Astrocyte of the cerebellum (primary cell): Measurements from ENCODE around the gene SMIM35.

ENCODE experiments used
- DNase-seq: peaks from one replicate; pipeline ENCODE4 v3.0.0-alpha.2; 2011; ENCODE audit warnings: low read depth
- H3K4me3 ChIP-seq: 2 replicates; pipeline ENCODE4 v1.5.1; 2011; ENCODE audit warnings: mild to moderate bottlenecking, low read depth, low read length, moderate library complexity
- CTCF ChIP-seq: IDR thresholded peaks from 2 replicates; pipeline ENCODE4 v1.5.1; 2012; ENCODE audit warnings: low read length, low read depth, moderate library complexity, mild to moderate bottlenecking; ENCODE audit errors: missing control alignments
- in situ Hi-C: cut with HindIII; loops from 2 replicates; pipeline ENCODE4 v1.10.0; 2017; ENCODE audit warnings: low sequenced_read_pairs

Gene SMIM35

GRCh38 chr11:118017631-118018315 is 69.0 kb downstream of the SMIM35 start:
- TF ChIP-seq CTCF: no peak
- H3K4me3 ChIP-seq: no peak overlapping the region
- no peak for DNase-seq
- in situ Hi-C loops: no loop called here

GRCh38 chr11:118017111-118017510 is 69.7 kb downstream of the SMIM35 start:
- DNase-seq: no peak
- in situ Hi-C loops: no loop called here
- no peak overlapping the region for H3K4me3 ChIP-seq
- no peak for TF ChIP-seq CTCF

GRCh38 chr11:118016104-118016503 is 70.7 kb downstream of the SMIM35 start:
- no peak overlapping the region for H3K4me3 ChIP-seq
- in situ Hi-C loops: no loop called here
- no peak for DNase-seq
- TF ChIP-seq CTCF: no peak

GRCh38 chr11:118015385-118015841 is 71.3 kb downstream of the SMIM35 start:
- TF ChIP-seq CTCF: no peak
- in situ Hi-C loops: no loop called here
- H3K4me3 ChIP-seq: no peak overlapping the region
- DNase-seq: no peak

- H3K4me3 ChIP-seq: no peak overlapping the region
- DNase-seq: no peak
- in situ Hi-C loops: no loop called here
- no peak for TF ChIP-seq CTCF
These were observed 72.7 kb downstream of the SMIM35 start for GRCh38 chr11:118014022-118014421.

GRCh38 chr11:118012083-118012669 is 74.6 kb downstream of the SMIM35 start:
- no peak overlapping the region for H3K4me3 ChIP-seq
- in situ Hi-C loops: no loop called here
- no peak for DNase-seq
- no peak for TF ChIP-seq CTCF
